Fibroblast of lung (primary cell): ENCODE data around the gene KIF19. TPM values are rescaled to one million over a fixed set of nuclear protein-coding genes. Genes with fewer than 3 reads are reported as not detected.

Experiments
- DNase-seq, 2 donors: peaks; one replicate each; pipeline versions ENCODE4 v3.0.0 to v3.0.0-alpha.2; 2010; ENCODE audit warnings: low read depth in 2 of 2
- H2AFZ ChIP-seq: 2 replicates; pipeline ENCODE4 v1.5.1; 2012; ENCODE audit warnings: low read length, control low read depth, inconsistent platforms
- H3K27ac ChIP-seq: 2 replicates; pipeline ENCODE4 v1.5.1; 2011; ENCODE audit warnings: low read length, control low read depth; ENCODE audit not compliant: insufficient read depth
- H3K27me3 ChIP-seq: 2 replicates; pipeline ENCODE4 v1.5.1; 2011; ENCODE audit warnings: mild to moderate bottlenecking, low read length; ENCODE audit not compliant: control insufficient read depth, insufficient read depth
- H3K36me3 ChIP-seq: 2 replicates; pipeline ENCODE4 v1.5.1; 2011; ENCODE audit warnings: low read length; ENCODE audit not compliant: control insufficient read depth, insufficient read depth
- H3K4me1 ChIP-seq: 2 replicates; pipeline ENCODE4 v1.5.1; 2011; ENCODE audit warnings: low read length; ENCODE audit not compliant: control insufficient read depth, insufficient read depth; ENCODE audit errors: extremely low read depth
- H3K4me2 ChIP-seq: 2 replicates; pipeline ENCODE4 v1.5.1; 2011; ENCODE audit warnings: low read length, control low read depth; ENCODE audit not compliant: insufficient read depth; ENCODE audit errors: extremely low read depth
- H3K4me3 ChIP-seq, 4 experiments: fragments of 200-600 bp in 1 of 4; sonication (generic) in 1 of 4; replicated peaks in 1 of 4; 2 replicates each; pipeline ENCODE4 v1.5.1; 2011 to 2016; ENCODE audit warnings: low read length in 4 of 4, low read depth in 3 of 4, mild to moderate bottlenecking in 3 of 4, control low read depth in 2 of 4, inconsistent platforms in 1 of 4, mixed read lengths in 1 of 4; ENCODE audit not compliant: insufficient read depth in 1 of 4; ENCODE audit errors: control extremely low read depth in 1 of 4
- H3K79me2 ChIP-seq: 2 replicates; pipeline ENCODE4 v1.5.1; 2012; ENCODE audit warnings: mild to moderate bottlenecking, low read length, inconsistent platforms; ENCODE audit not compliant: control insufficient read depth, insufficient read depth
- H3K9ac ChIP-seq: 2 replicates; pipeline ENCODE4 v1.5.1; 2011; ENCODE audit warnings: mild to moderate bottlenecking, low read length, control low read depth; ENCODE audit not compliant: insufficient read depth
- H3K9me3 ChIP-seq: 2 replicates; pipeline ENCODE4 v1.5.1; 2012; ENCODE audit warnings: low read depth, low read length; ENCODE audit not compliant: control insufficient read depth, insufficient read depth
- H4K20me1 ChIP-seq: 2 replicates; pipeline ENCODE4 v1.5.1; 2011; ENCODE audit warnings: low read length; ENCODE audit not compliant: control insufficient read depth, insufficient read depth; ENCODE audit errors: extremely low read depth
- EZH2 ChIP-seq: IDR thresholded peaks from 2 replicates; pipeline ENCODE4 v1.5.1; 2012; ENCODE audit warnings: low read length, control low read depth, mild to moderate bottlenecking; ENCODE audit errors: missing control alignments
- polyA plus RNA-seq, 2 donors: library from polyadenylated mRNA; depleted of rRNA in 1 of 2; stranded (reverse) in 1 of 2; unstranded in 1 of 2; fragments of >200 nt; gene quantifications; 2 replicates each; pipeline ENCODE4 v1.2.1, GENCODE V29; 2011 to 2012; ENCODE audit warnings: missing spikeins in 1 of 2
- total RNA-seq: library from RNA; depleted of rRNA; stranded (reverse); fragments of >200 nt; gene quantifications from 2 replicates; pipeline ENCODE4 v1.2.1, GENCODE V29; 2014
- TF ChIP-seq, protein P1 (sequence below), 2 donors: IDR thresholded peaks in 1 of 2; conservative IDR thresholded peaks in 1 of 2; 1 replicate in 1 of 2; 2 replicates in 1 of 2; pipeline ENCODE4 v1.5.1; 2011 to 2012; ENCODE audit warnings: low read length in 2 of 2, control low read depth in 1 of 2, inconsistent platforms in 1 of 2, low read depth in 1 of 2, mild to moderate bottlenecking in 1 of 2

Gene KIF19
- total and polyA plus RNA-seq, 2 donors (not counting 1 experiment from before 2014, with no cell fraction given) = under 0.01 TPM; not detected in 1

DNA sequence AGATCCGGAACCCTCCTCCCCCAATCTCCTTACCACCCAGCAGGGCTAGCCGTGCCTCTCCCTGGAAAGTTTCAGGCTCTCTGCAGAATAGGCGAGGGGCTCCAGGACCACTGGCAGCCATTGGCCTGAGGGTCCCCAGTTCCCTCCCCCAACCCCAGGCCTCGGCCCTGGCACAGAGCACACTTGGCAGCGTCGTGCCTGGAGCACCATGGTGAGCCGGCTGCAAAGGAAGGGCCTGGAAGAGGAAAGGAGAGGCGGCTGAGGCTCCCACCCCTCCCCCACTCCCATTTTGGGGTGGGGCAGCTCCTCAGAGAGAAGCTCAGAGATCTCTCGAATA, 36.0 kb downstream of the KIF19 start:
- Histone ChIP-seq H3K9ac (no peak overlapping the region), H3K4me1 (no peaks in the 10 kb centered on the region), H3K4me3 (no peak overlapping the region), H3K9me3 (no peaks in the 10 kb centered on the region), H3K4me2 (no peak overlapping the region), H3K79me2 (no peaks in the 10 kb centered on the region), H3K36me3 (no peaks in the 10 kb centered on the region), H3K27me3 (no peaks in the 10 kb centered on the region), H4K20me1 (no peaks in the 10 kb centered on the region), H3K27ac (no peak overlapping the region), H2AFZ (no peak overlapping the region)
- DNase-seq = no peak
- TF ChIP-seq, protein P1, sequence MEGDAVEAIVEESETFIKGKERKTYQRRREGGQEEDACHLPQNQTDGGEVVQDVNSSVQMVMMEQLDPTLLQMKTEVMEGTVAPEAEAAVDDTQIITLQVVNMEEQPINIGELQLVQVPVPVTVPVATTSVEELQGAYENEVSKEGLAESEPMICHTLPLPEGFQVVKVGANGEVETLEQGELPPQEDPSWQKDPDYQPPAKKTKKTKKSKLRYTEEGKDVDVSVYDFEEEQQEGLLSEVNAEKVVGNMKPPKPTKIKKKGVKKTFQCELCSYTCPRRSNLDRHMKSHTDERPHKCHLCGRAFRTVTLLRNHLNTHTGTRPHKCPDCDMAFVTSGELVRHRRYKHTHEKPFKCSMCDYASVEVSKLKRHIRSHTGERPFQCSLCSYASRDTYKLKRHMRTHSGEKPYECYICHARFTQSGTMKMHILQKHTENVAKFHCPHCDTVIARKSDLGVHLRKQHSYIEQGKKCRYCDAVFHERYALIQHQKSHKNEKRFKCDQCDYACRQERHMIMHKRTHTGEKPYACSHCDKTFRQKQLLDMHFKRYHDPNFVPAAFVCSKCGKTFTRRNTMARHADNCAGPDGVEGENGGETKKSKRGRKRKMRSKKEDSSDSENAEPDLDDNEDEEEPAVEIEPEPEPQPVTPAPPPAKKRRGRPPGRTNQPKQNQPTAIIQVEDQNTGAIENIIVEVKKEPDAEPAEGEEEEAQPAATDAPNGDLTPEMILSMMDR (conservative IDR thresholded peaks at IDR 0.05 in 1 of 2, IDR thresholded peaks at IDR 0.05 in 1 of 2; ENCODE audit: low read depth in 1 of 2, low read length in 2 of 2) = no peak
- TF ChIP-seq EZH2 = no peak

DNA sequence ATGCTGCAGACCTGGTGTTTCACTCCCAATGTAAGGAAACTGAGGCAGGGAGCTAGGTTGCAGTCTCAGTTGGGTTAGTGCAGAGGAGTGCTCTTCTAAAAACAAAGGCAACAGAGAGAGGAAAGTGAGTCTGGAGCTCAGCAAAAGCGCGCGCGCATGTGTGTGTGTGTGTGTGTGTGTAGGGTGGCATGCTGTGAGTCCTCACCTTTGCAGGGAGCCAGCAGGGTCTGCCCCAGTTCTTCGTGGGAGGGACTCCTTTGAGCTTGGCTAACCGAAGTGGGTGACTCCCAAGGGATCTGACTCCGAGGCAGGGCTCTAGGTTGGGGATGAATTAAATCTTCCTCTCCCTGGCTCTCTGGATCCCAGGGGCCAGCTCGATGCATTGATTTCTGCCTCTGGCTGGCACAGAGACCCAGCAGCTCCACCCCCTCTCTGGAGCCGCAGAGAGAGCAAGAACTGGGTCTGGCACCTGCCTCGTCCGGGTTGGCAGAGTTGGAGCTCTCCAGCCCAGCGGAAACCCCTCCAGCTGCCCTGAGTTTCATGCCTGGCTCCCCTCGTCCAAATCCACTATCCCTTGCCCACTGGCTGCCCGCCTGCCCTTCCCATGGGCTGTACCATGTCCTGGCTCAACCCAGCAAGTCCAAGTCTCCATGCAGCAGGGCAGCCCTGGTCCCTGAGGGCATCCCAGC, 36.9 kb downstream of the KIF19 start:
- Histone ChIP-seq H2AFZ (no peak overlapping the region), H3K4me3 (no peak overlapping the region), H3K79me2 (no peaks in the 10 kb centered on the region), H3K9me3 (no peaks in the 10 kb centered on the region), H3K27ac (no peak overlapping the region), H4K20me1 (no peaks in the 10 kb centered on the region), H3K27me3 (no peaks in the 10 kb centered on the region), H3K4me1 (no peaks in the 10 kb centered on the region), H3K9ac (no peak overlapping the region), H3K36me3 (no peaks in the 10 kb centered on the region), H3K4me2 (no peak overlapping the region)
- no peak for DNase-seq
- TF ChIP-seq EZH2 = no peak
- TF ChIP-seq, protein P1 (conservative IDR thresholded peaks at IDR 0.05 in 1 of 2, IDR thresholded peaks at IDR 0.05 in 1 of 2; ENCODE audit: low read depth in 1 of 2, low read length in 2 of 2) = no peak

DNA sequence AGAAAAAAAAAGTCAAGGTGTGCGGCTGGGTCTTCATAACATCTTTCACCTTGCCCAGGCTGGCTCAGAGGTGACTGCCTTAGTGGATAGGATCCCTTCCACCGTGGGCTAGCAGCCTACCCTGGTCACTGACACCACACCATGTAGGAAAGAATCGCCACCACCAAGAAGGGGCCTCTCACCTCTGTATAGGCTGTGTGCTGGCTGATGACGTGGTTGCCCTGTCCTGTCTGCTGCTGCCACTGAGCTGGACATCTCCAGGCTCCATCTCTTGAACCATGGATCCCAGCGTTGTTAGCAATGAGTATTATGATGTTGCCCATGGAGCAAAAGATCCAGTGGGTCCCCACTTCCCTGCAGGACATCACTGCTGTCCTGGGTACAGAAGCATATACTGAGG, 41.2 kb downstream of the KIF19 start, which contains the start of gene GPR142:
GPR142 (plus strand) TSS at position 301 of the 400 bp plus-strand sequence. CDS start 2,035 bp downstream, outside the sequence.
- Histone ChIP-seq H3K79me2 (no peaks in the 10 kb centered on the region), H3K36me3 (no peaks in the 10 kb centered on the region), H3K4me1 (no peaks in the 10 kb centered on the region), H3K9ac (no peak within 1 kb of the TSS), H4K20me1 (no peaks in the 10 kb centered on the region), H2AFZ (no peak within 1 kb of the TSS), H3K4me2 (no peak within 1 kb of the TSS), H3K9me3 (no peaks in the 10 kb centered on the region), H3K27me3 (no peaks in the 10 kb centered on the region), H3K27ac (no peak within 1 kb of the TSS), H3K4me3 (no peak within 1 kb of the TSS)
- TF ChIP-seq EZH2 = no peak
- TF ChIP-seq, protein P1 (conservative IDR thresholded peaks at IDR 0.05 in 1 of 2, IDR thresholded peaks at IDR 0.05 in 1 of 2; ENCODE audit: low read depth in 1 of 2, low read length in 2 of 2) = no peak
- DNase-seq = no peak
